ENCODE measurements around the gene MALT1.

DNA sequence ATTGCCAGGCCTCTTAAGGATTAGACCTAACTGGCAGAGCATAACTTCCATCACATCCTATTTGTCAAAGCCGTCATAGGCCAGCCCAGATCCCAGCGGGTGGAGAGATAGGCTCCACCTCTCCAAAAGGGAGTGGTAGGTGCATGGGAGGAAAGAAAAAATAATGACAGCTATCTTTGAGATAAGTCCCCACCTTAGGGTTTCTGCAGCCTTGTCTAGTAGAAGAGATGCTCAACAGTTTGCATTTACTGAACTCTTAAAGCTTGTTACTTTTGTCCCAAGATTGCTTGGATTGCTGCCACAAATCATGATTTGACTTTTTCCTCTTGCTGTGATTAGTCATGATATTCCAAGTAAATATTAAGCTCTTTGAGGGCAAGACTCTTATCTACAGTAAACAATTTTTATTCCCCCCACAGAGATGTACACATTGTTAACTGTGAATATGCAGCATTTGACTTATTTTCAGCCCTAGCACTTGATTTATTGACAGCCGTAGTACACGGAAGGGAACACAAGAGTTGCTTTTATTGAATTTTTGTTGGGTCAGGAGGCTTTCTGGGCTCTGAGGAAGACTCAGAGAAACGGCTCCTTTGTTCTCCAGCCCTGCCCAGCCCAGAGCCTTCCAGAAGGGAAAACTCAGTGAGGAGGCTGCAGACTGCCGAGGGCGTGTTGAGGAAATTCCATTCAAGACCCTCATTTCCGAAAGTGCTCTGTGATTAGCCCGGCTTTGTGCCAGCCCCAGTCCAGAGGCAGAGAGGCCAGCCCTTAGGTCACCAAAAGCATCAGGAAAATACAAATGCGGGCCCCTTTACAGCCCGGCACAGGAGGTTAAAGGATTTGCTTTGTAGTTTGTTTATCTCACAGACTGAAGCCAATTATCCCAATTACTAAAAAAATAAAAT is 118.0 kb downstream of the MALT1 start:
- TF ChIP-seq, protein P1, sequence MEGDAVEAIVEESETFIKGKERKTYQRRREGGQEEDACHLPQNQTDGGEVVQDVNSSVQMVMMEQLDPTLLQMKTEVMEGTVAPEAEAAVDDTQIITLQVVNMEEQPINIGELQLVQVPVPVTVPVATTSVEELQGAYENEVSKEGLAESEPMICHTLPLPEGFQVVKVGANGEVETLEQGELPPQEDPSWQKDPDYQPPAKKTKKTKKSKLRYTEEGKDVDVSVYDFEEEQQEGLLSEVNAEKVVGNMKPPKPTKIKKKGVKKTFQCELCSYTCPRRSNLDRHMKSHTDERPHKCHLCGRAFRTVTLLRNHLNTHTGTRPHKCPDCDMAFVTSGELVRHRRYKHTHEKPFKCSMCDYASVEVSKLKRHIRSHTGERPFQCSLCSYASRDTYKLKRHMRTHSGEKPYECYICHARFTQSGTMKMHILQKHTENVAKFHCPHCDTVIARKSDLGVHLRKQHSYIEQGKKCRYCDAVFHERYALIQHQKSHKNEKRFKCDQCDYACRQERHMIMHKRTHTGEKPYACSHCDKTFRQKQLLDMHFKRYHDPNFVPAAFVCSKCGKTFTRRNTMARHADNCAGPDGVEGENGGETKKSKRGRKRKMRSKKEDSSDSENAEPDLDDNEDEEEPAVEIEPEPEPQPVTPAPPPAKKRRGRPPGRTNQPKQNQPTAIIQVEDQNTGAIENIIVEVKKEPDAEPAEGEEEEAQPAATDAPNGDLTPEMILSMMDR (IDR thresholded peaks at IDR 0.05), result no peak
- TF ChIP-seq ZFX (IDR thresholded peaks at IDR 0.05; ENCODE audit: borderline replicate concordance), result no peak
